ENCODE results near the gene RFPL3.
"Not testable (repeated sequence)": the region's sequence is repeated elsewhere in the genome, so short reads cannot be mapped to it uniquely, and the experiment has no call there.

RFPL3 gene

GRCh38 chr22:32336121-32336603 is 21.5 kb upstream of the RFPL3 start:
- no peak for TF ChIP-seq CTCF (IDR thresholded peaks at IDR 0.05; ENCODE audit: low read depth, low read length)
- H3K4me3 ChIP-seq (ENCODE audit: low read depth, low read length), result no peak overlapping the region

GRCh38 chr22:32336771-32337424 is 20.8 kb upstream of the RFPL3 start:
- TF ChIP-seq CTCF (IDR thresholded peaks at IDR 0.05; ENCODE audit: low read depth, low read length), result no peak
- no peak overlapping the region for H3K4me3 ChIP-seq (ENCODE audit: low read depth, low read length)

GRCh38 chr22:32337425-32337824 is 20.2 kb upstream of the RFPL3 start:
- not testable (repeated sequence) for H3K4me3 ChIP-seq (ENCODE audit: low read depth, low read length)

- no peak for TF ChIP-seq CTCF (IDR thresholded peaks at IDR 0.05; ENCODE audit: low read depth, low read length)
- no peak overlapping the region for H3K4me3 ChIP-seq (ENCODE audit: low read depth, low read length)
Measured at GRCh38 chr22:32338757-32339156, 18.9 kb upstream of the RFPL3 start.

- TF ChIP-seq CTCF (IDR thresholded peaks at IDR 0.05; ENCODE audit: low read depth, low read length), result no peak
- no peak overlapping the region for H3K4me3 ChIP-seq (ENCODE audit: low read depth, low read length)
Measured at GRCh38 chr22:32339190-32340012, 18.3 kb upstream of the RFPL3 start.

GRCh38 chr22:32340411-32340810 is 17.3 kb upstream of the RFPL3 start:
- no peak overlapping the region for H3K4me3 ChIP-seq (ENCODE audit: low read depth, low read length)
- no peak for TF ChIP-seq CTCF (IDR thresholded peaks at IDR 0.05; ENCODE audit: low read depth, low read length)

- H3K4me3 ChIP-seq (ENCODE audit: low read depth, low read length), result no peak overlapping the region
- no peak for TF ChIP-seq CTCF (IDR thresholded peaks at IDR 0.05; ENCODE audit: low read depth, low read length)
Measured at GRCh38 chr22:32341122-32341740, 16.4 kb upstream of the RFPL3 start.
